Endodermal cell (in vitro differentiated cells): ENCODE results near the gene ZNF599. TPM values are rescaled to one million over a fixed set of nuclear protein-coding genes. Genes with fewer than 3 reads are reported as not detected.

Source experiments
- DNase-seq: peaks from one replicate; pipeline ENCODE4 v3.0.0-alpha.2; 2017
- H3K27ac ChIP-seq: 2 replicates; pipeline ENCODE4 v1.5.1; 2013; ENCODE audit warnings: mild to moderate bottlenecking, low read depth, low read length, moderate library complexity
- H3K27me3 ChIP-seq: 2 replicates; pipeline ENCODE4 v1.6.1; 2013; ENCODE audit warnings: mild to moderate bottlenecking, low read length, moderate library complexity; ENCODE audit not compliant: insufficient read depth, control insufficient read depth, poor library complexity, severe bottlenecking
- H3K36me3 ChIP-seq: 2 replicates; pipeline ENCODE4 v1.7.0; 2013; ENCODE audit warnings: mild to moderate bottlenecking, low read length, moderate library complexity; ENCODE audit not compliant: control insufficient read depth, insufficient read depth
- H3K4me1 ChIP-seq: one replicate; pipeline ENCODE4 v1.7.0; 2013; ENCODE audit warnings: low read length; ENCODE audit not compliant: control insufficient read depth, insufficient read depth
- H3K4me3 ChIP-seq: 2 replicates; pipeline ENCODE4 v1.5.1; 2013; ENCODE audit warnings: mild to moderate bottlenecking, low read length, moderate library complexity
- H3K9ac ChIP-seq: 2 replicates; pipeline ENCODE4 v1.6.1; 2013; ENCODE audit warnings: mild to moderate bottlenecking, low read length, moderate library complexity; ENCODE audit not compliant: poor library complexity, severe bottlenecking; ENCODE audit errors: extremely low read depth
- H3K9me3 ChIP-seq: 2 replicates; pipeline ENCODE4 v1.6.1; 2013; ENCODE audit warnings: mild to moderate bottlenecking, low read length, moderate library complexity; ENCODE audit not compliant: control insufficient read depth
- H3K27ac Mint-ChIP-seq: 2 replicates; pipeline ENCODE4 v1.8.0; 2020; ENCODE audit warnings: mixed read lengths
- H3K27me3 Mint-ChIP-seq: 2 replicates; pipeline ENCODE4 v1.8.0; 2021; ENCODE audit warnings: mild to moderate bottlenecking, mixed read lengths; ENCODE audit not compliant: insufficient read depth
- H3K36me3 Mint-ChIP-seq: 2 replicates; pipeline ENCODE4 v1.8.0; 2020; ENCODE audit warnings: low read depth, mixed read lengths
- H3K4me1 Mint-ChIP-seq: 2 replicates; pipeline ENCODE4 v1.8.0; 2020; ENCODE audit warnings: mixed read lengths
- H3K4me3 Mint-ChIP-seq: 2 replicates; pipeline ENCODE4 v1.8.0; 2020; ENCODE audit warnings: mild to moderate bottlenecking, moderate library complexity, mixed read lengths
- H3K9me3 Mint-ChIP-seq: 2 replicates; pipeline ENCODE4 v1.8.0; 2020; ENCODE audit warnings: mild to moderate bottlenecking, mixed read lengths
- CTCF ChIP-seq: fragments of 200-600 bp; sonication (generic); conservative IDR thresholded peaks from 2 replicates; pipeline ENCODE4 v1.5.0; 2021; ENCODE audit warnings: antibody characterized with exemption, mild to moderate bottlenecking
- WGBS, 2 experiments: methylation state at CpG; one replicate each; pipeline versions ENCODE4 v1.1.5 to v1.1.7; 2013; ENCODE audit warnings: missing lambda C conversion rate in 2 of 2, mixed read lengths in 1 of 2; ENCODE audit not compliant: insufficient coverage in 1 of 2, insufficient read length in 1 of 2; 5-methylcytosine and 5-hydroxymethylcytosine counted together
- total RNA-seq, 2 donors: library from RNA; stranded (reverse); fragmentation: NEBNext Ultra II Directional in 1 of 2; extraction: Animal tissue kit (Norgen Biotek cat#: 25700) in 1 of 2; gene quantifications; 2 replicates in 1 of 2; 3 replicates in 1 of 2; pipeline ENCODE4 v1.2.1, GENCODE V29; 2021

The ZNF599 gene
- total RNA-seq, 2 donors from 2014 or later: 5.7 to 5.8 TPM

- Mint-ChIP-seq H3K4me3 (no peak overlapping the region), H3K4me1 (no peaks in the 10 kb centered on the region), H3K27me3 (peaks cover 47% of the 10 kb centered on the region), H3K27ac (no peak overlapping the region), H3K36me3 (no peaks in the 10 kb centered on the region), H3K9me3 (peaks cover 25% of the 10 kb centered on the region)
- peaks cover 6% of the 10 kb centered on the region for H3K27me3 ChIP-seq
- H3K4me3 ChIP-seq: no peak overlapping the region
- H3K4me1 ChIP-seq: no peaks in the 10 kb centered on the region
- WGBS, 2 experiments: 70 to 77% methylated on average over 2 of the region's 2 CpGs
- no peaks in the 10 kb centered on the region for H3K36me3 ChIP-seq
- no peak overlapping the region for H3K9ac ChIP-seq
- no peak for TF ChIP-seq CTCF
- no peak for DNase-seq
- no peaks in the 10 kb centered on the region for H3K9me3 ChIP-seq
- H3K27ac ChIP-seq: no peak overlapping the region
These were observed 5.3 kb upstream of the ZNF599 start for GRCh38 chr19:34778342-34778741.

DNA sequence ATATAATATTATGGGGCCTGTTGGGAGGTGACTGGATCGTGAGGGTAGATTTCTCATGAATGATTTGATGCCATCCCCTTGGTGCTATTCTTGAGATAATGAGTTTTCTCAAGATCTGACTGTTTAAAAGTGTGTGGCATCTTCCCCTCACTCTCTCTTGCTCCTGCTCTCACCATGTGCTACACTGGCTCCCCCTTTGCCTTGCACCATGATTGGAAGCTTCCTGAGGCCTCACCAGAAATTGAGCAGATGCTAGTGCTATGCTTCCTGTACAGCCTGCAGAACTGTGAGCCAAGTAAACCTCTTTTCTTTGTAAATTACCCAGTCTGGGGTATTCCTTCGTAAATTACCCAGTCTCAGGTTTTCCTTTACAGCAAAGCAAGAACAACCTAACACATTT lies 1.8 kb upstream of the ZNF599 start:
- Histone ChIP-seq H3K27ac (no peak overlapping the region), H3K36me3 (peaks cover 4% of the 10 kb centered on the region), H3K4me1 (no peaks in the 10 kb centered on the region), H3K9me3 (no peaks in the 10 kb centered on the region), H3K9ac (no peak overlapping the region), H3K4me3 (no peak overlapping the region), H3K27me3 (peaks cover 6% of the 10 kb centered on the region)
- H3K36me3 Mint-ChIP-seq: peaks cover 3% of the 10 kb centered on the region
- H3K27me3 Mint-ChIP-seq: peaks cover 35% of the 10 kb centered on the region
- no peak overlapping the region for H3K27ac Mint-ChIP-seq
- no peak for TF ChIP-seq CTCF
- no peak overlapping the region for H3K4me3 Mint-ChIP-seq
- H3K4me1 Mint-ChIP-seq: peaks cover 3% of the 10 kb centered on the region
- H3K9me3 Mint-ChIP-seq: peaks cover 25% of the 10 kb centered on the region
- no peak for DNase-seq
- 55 to 86% methylated on average over 1 to 2 of the region's 2 CpGs for WGBS, 2 experiments

DNA sequence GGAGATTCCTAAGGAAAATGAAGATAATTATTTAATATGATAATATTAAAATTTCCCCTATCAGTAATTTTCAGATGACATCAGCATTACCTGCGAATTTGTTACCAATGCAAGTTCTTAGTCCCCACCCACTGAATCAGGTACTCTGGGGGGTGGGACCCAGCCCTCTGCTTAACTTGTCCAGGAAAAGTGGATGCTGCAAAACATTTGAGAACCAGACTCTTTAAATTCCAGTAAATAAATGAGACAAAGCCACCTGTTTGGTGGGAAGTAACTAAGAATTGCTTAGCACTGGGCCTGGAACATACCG lies 495 bp upstream of the ZNF599 start:
- no peaks in the 10 kb centered on the region for H3K4me1 ChIP-seq
- H3K27ac ChIP-seq: no peak overlapping the region
- H3K9me3 ChIP-seq: no peaks in the 10 kb centered on the region
- no peak for TF ChIP-seq CTCF
- WGBS, 2 experiments: 58% methylated on average over 2 of the region's 2 CpGs; no CpG with 5 or more reads in 1 of the 2 experiments
- H3K4me3 ChIP-seq: no peak overlapping the region
- H3K4me1 Mint-ChIP-seq: peaks cover 3% of the 10 kb centered on the region
- no peak for DNase-seq
- H3K36me3 ChIP-seq: peaks cover 14% of the 10 kb centered on the region
- H3K36me3 Mint-ChIP-seq: peaks cover 13% of the 10 kb centered on the region
- H3K9me3 Mint-ChIP-seq: peaks cover 19% of the 10 kb centered on the region
- H3K27ac Mint-ChIP-seq: no peak overlapping the region
- peaks cover 30% of the 10 kb centered on the region for H3K27me3 Mint-ChIP-seq
- no peak overlapping the region for H3K9ac ChIP-seq
- H3K27me3 ChIP-seq: peaks cover 6% of the 10 kb centered on the region
- H3K4me3 Mint-ChIP-seq: peak overlapping the region; percentile 78
